ENCODE results near the gene IFFO2.

The IFFO2 gene

GRCh38 chr1:18919197-18919905, 37.1 kb downstream of the IFFO2 start:
- DNase-seq (ENCODE audit: low read depth), result no peak

GRCh38 chr1:18918417-18918816, 38.1 kb downstream of the IFFO2 start:
- DNase-seq (ENCODE audit: low read depth), result no peak

DNA sequence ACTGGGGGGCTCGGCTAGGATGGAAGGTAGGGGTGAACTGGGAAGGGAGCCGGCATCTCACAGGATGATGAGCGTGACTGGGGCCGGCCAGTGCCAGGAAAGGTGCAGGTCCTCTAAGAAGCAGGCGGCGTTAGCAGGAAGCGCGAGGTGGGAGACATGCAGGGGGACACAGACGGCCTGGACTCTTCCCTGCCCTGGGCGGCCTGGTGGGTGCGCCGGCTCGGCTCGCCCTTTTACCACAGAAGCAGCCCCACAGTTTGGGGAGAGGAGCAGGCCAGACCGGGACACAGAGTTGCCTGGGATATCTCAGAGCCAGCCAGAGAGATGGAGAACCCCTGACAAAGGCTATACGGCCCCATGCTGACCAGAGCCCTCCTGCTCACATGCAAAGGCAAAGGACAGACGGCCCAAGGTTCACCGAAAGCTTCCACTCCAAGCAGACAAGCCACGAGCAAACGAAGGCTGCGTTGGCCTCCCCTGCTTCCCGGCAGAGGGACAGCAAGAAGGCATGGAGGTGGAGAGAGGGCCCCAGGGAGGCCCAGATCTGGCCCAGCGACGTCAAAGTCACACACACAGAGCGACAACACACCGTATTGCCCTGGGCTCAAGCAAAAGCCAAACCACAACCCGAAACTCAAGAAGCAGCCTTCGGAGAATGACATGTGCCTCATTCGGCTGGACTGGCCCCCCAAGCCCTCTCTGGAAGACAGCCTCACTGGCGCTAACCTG, 39.2 kb downstream of the IFFO2 start:
- no peak for DNase-seq (ENCODE audit: low read depth)

DNA sequence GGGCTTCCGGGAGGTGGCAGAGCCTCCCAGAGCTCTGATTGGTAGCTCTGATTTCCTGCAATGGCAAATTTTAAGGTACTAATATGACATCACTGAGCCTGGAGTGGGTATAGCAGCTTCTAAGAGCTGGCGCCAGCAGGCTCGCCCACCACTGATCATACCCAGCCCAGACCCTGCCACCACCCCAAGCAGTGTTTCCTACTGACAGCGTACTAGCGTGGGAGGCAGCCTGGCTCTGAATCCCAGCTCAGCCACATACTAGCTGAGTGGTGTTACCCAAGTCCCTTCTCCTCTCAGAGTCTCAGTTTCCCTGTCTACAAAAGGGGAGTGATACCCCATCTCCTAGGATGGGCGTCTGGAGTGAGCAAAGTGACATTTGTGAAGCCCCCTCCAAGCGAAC, 41.1 kb downstream of the IFFO2 start:
- no peak for DNase-seq (ENCODE audit: low read depth)

DNA sequence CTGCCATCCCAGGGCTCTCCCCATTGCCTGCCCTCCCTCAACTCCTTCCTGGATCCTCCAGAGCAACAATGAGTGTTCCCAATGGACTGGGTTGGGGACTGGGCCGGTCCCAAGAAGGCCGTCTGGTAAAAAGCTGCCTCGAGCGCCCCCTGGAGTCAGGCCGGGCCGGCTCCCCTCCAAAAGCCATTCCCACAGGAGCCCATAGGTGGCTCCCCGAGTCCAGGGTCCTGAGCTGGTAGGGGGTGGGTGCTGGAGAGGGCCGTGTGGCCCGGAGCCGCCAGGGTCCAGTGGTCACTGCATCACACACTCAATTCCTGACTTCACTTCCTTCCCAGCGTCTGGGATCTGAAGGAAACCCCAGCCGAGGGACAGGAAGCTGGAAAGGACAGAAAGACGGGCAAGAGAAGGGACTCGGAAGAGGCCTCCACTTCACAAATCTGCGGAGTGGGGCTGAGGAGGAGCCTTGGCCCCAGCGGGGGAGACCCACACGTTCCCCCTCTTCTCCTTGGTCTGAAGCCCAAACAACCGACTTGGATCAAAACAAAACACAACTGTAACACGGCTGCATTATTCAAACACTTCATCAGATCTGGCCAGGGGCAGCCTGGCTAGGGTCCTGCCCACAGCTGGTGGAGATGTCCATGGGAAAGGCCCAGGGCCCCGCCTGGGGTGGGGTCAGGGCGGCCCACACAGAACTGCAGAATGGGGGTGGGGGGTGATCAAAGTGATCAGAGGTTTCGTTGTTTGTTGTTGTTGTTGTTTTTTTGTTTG, 43.2 kb downstream of the IFFO2 start:
- peak; percentile 72 for DNase-seq (ENCODE audit: low read depth)

- DNase-seq (ENCODE audit: low read depth), result no peak
These were observed 43.9 kb downstream of the IFFO2 start for GRCh38 chr1:18912550-18912949.

DNA sequence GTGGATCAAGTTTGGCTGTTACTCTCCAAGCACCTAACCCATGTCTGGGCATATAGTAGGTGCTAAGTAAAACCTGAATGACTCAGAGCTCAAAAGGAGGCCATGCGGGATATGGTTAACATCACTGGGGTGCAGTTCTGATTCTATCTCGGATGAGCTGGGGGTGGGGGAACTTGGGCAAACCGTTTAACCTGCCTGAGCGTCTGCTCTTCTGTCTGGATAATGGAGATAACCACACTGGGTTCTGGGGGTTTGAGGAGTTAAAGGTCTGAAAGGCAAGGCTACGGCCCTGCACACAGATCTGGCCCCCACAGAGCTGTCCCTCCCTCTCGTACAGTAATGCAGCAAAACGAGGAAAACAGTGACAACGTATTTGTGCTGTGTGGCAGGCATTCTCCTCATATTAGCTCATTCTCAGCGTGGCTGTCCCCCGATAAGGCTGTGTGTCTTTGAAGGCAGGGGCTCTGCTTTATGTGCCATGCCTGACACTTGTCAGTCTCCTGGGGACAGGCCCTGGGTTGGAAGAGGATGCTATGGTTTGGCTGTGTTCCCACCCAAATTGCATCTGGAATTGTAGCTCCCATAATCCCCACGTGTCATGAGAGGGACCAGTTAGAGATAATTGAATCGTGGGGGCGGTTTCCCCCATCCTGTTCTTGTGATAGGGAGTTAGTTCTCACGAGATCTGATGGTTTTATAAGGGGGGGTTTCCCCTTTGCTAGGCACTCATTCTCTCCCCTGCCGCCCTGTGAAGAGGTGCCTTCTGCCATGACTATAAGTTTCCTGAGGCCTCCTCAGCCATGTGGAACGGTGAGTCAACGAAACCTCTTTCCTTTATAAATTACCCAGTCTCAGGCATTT, 47.3 kb downstream of the IFFO2 start:
- DNase-seq (ENCODE audit: low read depth), result peak; percentile 23

DNA sequence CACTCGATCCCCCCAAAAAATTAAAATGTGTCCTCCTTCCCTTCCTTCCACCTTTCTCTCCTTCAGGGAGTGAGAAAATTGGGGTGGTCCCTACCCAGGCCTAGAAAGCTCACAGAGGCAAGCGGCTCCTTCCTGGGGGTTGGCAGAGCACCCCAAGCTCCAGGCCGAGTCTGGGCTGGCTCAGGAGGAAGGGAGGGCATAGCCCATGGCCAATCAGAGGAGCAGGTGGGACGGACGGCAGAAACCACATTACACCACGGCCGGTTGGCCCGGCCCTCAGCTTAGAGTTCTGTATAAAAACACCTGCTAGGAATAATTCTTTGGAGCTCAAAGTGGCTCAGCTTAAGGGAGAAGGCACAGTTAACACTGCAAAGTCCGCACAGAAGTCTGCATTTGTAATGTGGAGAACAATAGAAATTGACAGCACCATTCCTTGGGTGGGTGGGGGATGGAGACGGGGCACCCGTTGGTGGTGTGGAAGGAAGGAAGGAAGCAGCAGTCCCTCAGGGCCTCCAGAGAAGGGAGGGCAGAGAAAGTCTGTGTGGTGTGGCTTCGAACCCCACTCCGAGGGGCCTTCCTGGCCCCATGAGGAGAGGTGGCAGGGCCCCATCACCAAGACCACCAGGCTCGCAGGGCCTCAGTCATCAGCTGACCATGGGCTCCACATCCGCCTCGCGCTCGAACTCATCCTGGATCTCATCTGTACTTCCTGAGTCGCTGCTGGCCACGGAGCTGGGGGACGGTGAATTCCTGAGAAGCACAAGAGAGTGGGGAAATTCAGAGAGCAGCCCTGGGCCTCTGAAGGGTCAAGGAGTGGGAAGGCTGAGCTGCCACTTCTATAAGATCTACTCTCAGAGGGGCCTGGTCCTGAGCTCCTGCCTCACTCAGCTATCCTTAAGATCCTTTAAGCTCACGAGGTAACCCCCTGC, 48.3 kb downstream of the IFFO2 start:
- DNase-seq (ENCODE audit: low read depth), result no peak

DNA sequence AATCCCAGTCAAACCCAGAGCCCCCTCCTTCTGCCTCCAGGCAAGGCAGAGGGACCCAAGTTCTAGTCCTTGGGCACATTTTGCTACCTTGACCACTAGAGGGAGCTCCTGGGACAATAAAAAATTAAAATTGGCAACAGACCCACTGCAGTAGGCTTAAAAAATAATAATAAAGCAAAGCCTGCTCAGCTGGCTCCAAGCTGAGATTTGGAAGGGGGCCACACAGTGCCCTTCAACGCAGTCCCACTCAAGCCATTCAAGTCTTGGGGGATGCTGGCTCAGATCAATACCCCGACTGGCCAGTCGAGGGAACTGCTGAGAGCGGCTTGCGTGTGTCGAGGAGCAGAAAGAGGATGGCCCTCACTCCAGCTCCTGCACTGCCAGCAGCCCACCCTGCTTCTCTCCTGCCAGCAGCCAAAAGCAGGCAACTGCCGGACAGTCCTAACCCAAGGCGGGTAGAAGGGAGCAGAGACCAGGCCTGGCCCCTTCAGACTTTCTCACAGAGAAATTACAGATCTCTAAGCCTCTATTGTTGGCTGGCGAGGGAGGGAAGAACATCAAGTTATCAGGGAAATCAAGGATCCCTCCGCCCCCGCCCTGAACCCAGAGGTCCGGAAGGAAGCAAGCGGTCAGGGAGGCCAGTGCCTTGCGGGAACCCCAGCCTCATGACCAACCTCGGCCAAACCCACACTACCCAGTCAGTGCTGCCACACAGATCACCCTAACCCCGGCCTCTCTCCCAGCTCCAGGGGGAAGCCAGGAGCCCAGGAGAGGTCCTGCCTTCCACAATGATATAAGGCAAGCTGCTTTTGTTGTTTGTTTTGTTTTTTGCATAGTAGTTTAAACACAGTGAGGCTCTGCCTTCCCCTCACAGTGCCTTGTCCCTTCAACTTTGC, 49.2 kb downstream of the IFFO2 start:
- DNase-seq (ENCODE audit: low read depth), result peak; percentile 44

GRCh38 chr1:18903291-18903756, 53.2 kb downstream of the IFFO2 start:
- no peak for DNase-seq (ENCODE audit: low read depth)

DNA sequence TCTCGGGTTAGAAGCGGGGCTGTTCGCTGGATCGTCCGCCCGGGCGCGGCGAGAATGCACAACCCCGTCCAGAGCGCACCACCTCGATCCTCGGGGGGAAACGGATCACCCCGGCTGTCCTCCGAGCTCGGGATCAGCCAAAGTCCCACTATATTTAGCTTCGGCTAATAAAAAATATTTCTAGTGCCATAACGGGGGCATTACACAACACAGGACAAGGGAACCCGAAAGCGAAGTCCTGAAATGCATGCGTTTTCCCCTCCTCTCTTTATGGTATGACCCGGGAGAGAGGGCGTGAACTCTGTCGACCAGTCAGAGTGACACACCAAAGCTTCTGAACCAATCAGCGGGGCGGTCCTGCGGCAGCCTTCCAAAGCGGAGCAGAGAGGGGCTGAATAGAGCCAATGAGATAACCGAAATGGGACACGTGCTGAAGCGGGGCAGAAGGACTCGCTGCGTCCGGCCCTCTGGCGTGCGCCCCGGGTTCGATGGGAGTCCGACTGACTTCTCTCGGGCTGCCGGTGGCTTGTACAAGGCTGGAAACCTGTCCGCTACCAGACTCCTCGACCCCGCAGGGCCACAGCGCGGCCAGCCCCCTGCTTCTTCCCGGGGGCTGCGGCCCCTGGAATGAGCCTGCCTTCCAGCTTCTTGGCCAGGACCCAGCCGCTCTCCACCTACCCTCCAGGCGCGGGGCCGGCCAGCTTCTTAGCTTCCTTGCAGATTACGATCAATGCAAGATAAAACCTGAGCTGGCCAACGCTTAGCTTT, 53.8 kb downstream of the IFFO2 start, which contains the start of gene ALDH4A1:
ALDH4A1 (minus strand) TSS at position 33 of the 768 bp plus-strand sequence; CDS start at position 1, 32 bp downstream.
- DNase-seq (ENCODE audit: low read depth), result peak; percentile 87

- DNase-seq (ENCODE audit: low read depth), result no peak
These were observed 54.4 kb downstream of the IFFO2 start for GRCh38 chr1:18901952-18902522.

GRCh38 chr1:18901147-18901951, 55.1 kb downstream of the IFFO2 start:
- DNase-seq (ENCODE audit: low read depth), result no peak

GRCh38 chr1:18900303-18900841, 56.1 kb downstream of the IFFO2 start:
- DNase-seq (ENCODE audit: low read depth), result no peak

- no peak for DNase-seq (ENCODE audit: low read depth)
These were observed 57.0 kb downstream of the IFFO2 start for GRCh38 chr1:18899363-18900049.

- DNase-seq (ENCODE audit: low read depth), result no peak
These were observed 57.9 kb downstream of the IFFO2 start for GRCh38 chr1:18898567-18898966.

- DNase-seq (ENCODE audit: low read depth), result no peak
These were observed 61.2 kb downstream of the IFFO2 start for GRCh38 chr1:18895317-18895716.
